Neural crest cell (in vitro differentiated cells): ENCODE data around the gene LETMD1. TPM values are rescaled to one million over a fixed set of nuclear protein-coding genes. Genes with fewer than 3 reads are reported as not detected.
"Not testable (repeated sequence)": the region's sequence is repeated elsewhere in the genome, so short reads cannot be mapped to it uniquely, and the experiment has no call there.

Experiments
- DNase-seq: peaks from one replicate; pipeline ENCODE4 v3.0.0; 2021; ENCODE audit warnings: low read depth, mixed read lengths, low spot score
- H3K27ac Mint-ChIP-seq: one replicate; pipeline ENCODE4 v1.8.0; 2021; ENCODE audit warnings: mild to moderate bottlenecking, mixed read lengths; ENCODE audit not compliant: unreplicated experiment
- H3K27me3 Mint-ChIP-seq: 2 replicates; pipeline ENCODE4 v1.8.0; 2021; ENCODE audit warnings: low read depth, mild to moderate bottlenecking, mixed read lengths
- H3K36me3 Mint-ChIP-seq: 2 replicates; pipeline ENCODE4 v1.8.0; 2021; ENCODE audit warnings: low read depth, mild to moderate bottlenecking, mixed read lengths
- H3K4me1 Mint-ChIP-seq: 2 replicates; pipeline ENCODE4 v1.8.0; 2021; ENCODE audit warnings: mixed read lengths
- H3K4me3 Mint-ChIP-seq: one replicate; pipeline ENCODE4 v1.8.0; 2021; ENCODE audit warnings: mild to moderate bottlenecking, mixed read lengths
- H3K9me3 Mint-ChIP-seq: 2 replicates; pipeline ENCODE4 v1.8.0; 2021; ENCODE audit warnings: mixed read lengths
- total RNA-seq: library from RNA; stranded (reverse); gene quantifications from 2 replicates; pipeline ENCODE4 v1.2.1, GENCODE V29; 2021
- TF ChIP-seq, protein P1 (sequence below): fragments of 200-600 bp; sonication (generic); conservative IDR thresholded peaks from 2 replicates; pipeline ENCODE4 v1.5.0; 2021; ENCODE audit warnings: antibody characterized with exemption, mild to moderate bottlenecking

LETMD1 gene
- total RNA-seq, 1 donor from 2014 or later: 43.2 TPM

GRCh38 chr12:51077930-51078329, 29.8 kb downstream of the LETMD1 start:
- Mint-ChIP-seq H3K9me3 (no peaks in the 10 kb centered on the region), H3K27ac (no peak overlapping the region), H3K4me1 (peaks cover 45% of the 10 kb centered on the region), H3K27me3 (no peaks in the 10 kb centered on the region), H3K4me3 (peak overlapping the region; percentile 33), H3K36me3 (peaks cover 10% of the 10 kb centered on the region)
- TF ChIP-seq, protein P1, sequence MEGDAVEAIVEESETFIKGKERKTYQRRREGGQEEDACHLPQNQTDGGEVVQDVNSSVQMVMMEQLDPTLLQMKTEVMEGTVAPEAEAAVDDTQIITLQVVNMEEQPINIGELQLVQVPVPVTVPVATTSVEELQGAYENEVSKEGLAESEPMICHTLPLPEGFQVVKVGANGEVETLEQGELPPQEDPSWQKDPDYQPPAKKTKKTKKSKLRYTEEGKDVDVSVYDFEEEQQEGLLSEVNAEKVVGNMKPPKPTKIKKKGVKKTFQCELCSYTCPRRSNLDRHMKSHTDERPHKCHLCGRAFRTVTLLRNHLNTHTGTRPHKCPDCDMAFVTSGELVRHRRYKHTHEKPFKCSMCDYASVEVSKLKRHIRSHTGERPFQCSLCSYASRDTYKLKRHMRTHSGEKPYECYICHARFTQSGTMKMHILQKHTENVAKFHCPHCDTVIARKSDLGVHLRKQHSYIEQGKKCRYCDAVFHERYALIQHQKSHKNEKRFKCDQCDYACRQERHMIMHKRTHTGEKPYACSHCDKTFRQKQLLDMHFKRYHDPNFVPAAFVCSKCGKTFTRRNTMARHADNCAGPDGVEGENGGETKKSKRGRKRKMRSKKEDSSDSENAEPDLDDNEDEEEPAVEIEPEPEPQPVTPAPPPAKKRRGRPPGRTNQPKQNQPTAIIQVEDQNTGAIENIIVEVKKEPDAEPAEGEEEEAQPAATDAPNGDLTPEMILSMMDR: no peak
- no peak for DNase-seq

GRCh38 chr12:51078346-51078745, 30.2 kb downstream of the LETMD1 start:
- H3K27ac Mint-ChIP-seq, H3K27me3 Mint-ChIP-seq, H3K9me3 Mint-ChIP-seq, H3K36me3 Mint-ChIP-seq, DNase-seq: not testable (repeated sequence)
- Mint-ChIP-seq H3K4me1 (peaks cover 46% of the 10 kb centered on the region), H3K4me3 (peak overlapping the region; percentile 33)

GRCh38 chr12:51078866-51079265, 30.7 kb downstream of the LETMD1 start:
- H3K4me1 Mint-ChIP-seq: peaks cover 51% of the 10 kb centered on the region
- H3K27me3 Mint-ChIP-seq, H3K9me3 Mint-ChIP-seq, DNase-seq, H3K27ac Mint-ChIP-seq, H3K36me3 Mint-ChIP-seq: not testable (repeated sequence)
- peak overlapping the region; percentile 47 for H3K4me3 Mint-ChIP-seq

DNA sequence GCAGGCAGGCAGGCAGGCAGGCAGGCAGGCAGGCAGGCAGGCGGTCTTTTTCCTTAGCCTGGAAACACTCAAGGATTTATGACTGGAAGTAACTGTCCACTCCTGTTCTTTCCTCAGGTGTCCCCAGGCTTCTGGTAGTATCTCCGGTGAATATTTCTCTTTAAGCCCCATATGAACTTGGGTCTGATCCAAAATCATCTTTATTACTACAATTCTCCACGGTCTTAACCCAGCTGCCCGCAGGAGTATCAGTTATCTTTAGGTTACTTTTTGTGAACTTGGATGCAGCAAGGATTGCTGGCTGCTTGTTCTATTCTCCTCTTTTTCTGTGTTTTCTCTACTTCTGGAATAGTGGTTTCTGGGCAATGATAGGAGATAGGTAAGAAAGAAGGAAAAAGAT, 32.0 kb downstream of the LETMD1 start:
- Mint-ChIP-seq H3K36me3 (peaks cover 8% of the 10 kb centered on the region), H3K9me3 (no peaks in the 10 kb centered on the region), H3K4me3 (peak overlapping the region; percentile 52), H3K27me3 (no peaks in the 10 kb centered on the region), H3K4me1 (peaks cover 56% of the 10 kb centered on the region), H3K27ac (no peak overlapping the region)
- no peak for DNase-seq
- TF ChIP-seq, protein P1: no peak

DNA sequence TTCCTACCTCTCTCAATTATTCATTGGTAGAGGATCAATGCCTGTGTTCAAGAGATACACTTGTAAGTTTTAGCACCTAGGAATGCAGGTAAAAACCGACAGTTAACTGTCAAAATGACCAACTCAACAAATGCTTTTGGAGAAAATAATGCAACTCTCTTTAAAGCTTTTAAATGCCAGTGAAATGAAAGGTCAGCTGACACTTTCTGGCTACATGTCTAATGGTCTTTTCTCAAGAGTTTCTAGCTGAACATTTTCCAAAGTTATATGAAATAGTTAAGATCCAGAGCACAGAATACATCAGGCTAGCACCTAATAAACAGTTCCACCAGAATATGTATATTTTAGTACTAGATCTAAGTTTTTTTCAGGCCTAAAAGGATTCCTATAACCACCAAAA, 33.3 kb downstream of the LETMD1 start:
- H3K27ac Mint-ChIP-seq: no peak overlapping the region
- H3K4me1 Mint-ChIP-seq: peaks cover 53% of the 10 kb centered on the region
- no peaks in the 10 kb centered on the region for H3K27me3 Mint-ChIP-seq
- H3K9me3 Mint-ChIP-seq: no peaks in the 10 kb centered on the region
- peaks cover 8% of the 10 kb centered on the region for H3K36me3 Mint-ChIP-seq
- TF ChIP-seq, protein P1: no peak
- peak overlapping the region; percentile 98 for H3K4me3 Mint-ChIP-seq
- no peak for DNase-seq

GRCh38 chr12:51082561-51083125, 34.5 kb downstream of the LETMD1 start:
- Mint-ChIP-seq H3K4me3 (peak overlapping the region; percentile 98), H3K36me3 (peaks cover 8% of the 10 kb centered on the region)

More at GRCh38 chr12:51082561-51083125, 34.5 kb downstream of the LETMD1 start:
- no peak for DNase-seq
- Mint-ChIP-seq H3K4me1 (peaks cover 48% of the 10 kb centered on the region), H3K27me3 (no peaks in the 10 kb centered on the region), H3K27ac (peak overlapping the region; percentile 95), H3K9me3 (no peaks in the 10 kb centered on the region)
- TF ChIP-seq, protein P1: no peak
